Measurements from ENCODE around the gene JARID2. TPM values are rescaled to one million over a fixed set of nuclear protein-coding genes. Genes with fewer than 3 reads are reported as not detected.
A peak's percentile ranks its signal among the peaks of the same experiment; 100 is the strongest.

JARID2 gene
- total and polyA plus RNA-seq, 10 of the 15 experiments (the other 5 are each of a cell fraction or from before 2014, with no cell fraction given), result 4.2 to 21.6 (median 11.7) TPM

GRCh38 chr6:15352845-15353244 is 107.0 kb downstream of the JARID2 start:
- no peak overlapping the region for H3K4me3 ChIP-seq
- H3K4me1 ChIP-seq (ENCODE audit: control insufficient read depth, insufficient read depth, low read length), result peaks cover 47% of the 10 kb centered on the region
- intact Hi-C loops (cut with micrococcal nuclease; ENCODE audit: unreplicated experiment) (no loop called here), in situ Hi-C loops (cut with MboI) (no loop called here)
- H3K9me3 ChIP-seq (replicated peaks; ENCODE audit: control insufficient read depth, insufficient read depth, low read length), result no peaks in the 10 kb centered on the region; the same call in 2 of the 3 replicates
- DNase-seq (ENCODE audit: low read depth, low spot score), result no peak
- H3K36me3 ChIP-seq (ENCODE audit: control insufficient read depth in 2 of 2, insufficient read depth in 2 of 2, low read length in 1 of 2), result peaks cover 4 to 9% of the 10 kb centered on the region in 2 experiments; a peak in 3 of 4 replicates
- no TSS peak for BruUV-seq (replicated peaks)
- RAD21 ChIA-PET (ENCODE audit: unreplicated experiment), result interaction anchor here (0.5 to 1.8 kb wide), 6 partner anchors 9 to 42 kb away, joined by 3 to 5 read pairs (median 3); no protein-coding TSS in a partner anchor
- no peak overlapping the region for H2AFZ ChIP-seq (ENCODE audit: control insufficient read depth, low read depth, low read length)
- H3K27me3 ChIP-seq (replicated peaks in 1 of 2; ENCODE audit: control insufficient read depth in 2 of 2, insufficient read depth in 2 of 2, low read length in 1 of 2), result no peaks in the 10 kb centered on the region
- no peak overlapping the region for H3K9ac ChIP-seq (ENCODE audit: control insufficient read depth, insufficient read depth, low read length)
- SMC1A ChIA-PET (ENCODE audit: uncharacterized antibody, unreplicated experiment), result interaction anchor here (0.9 to 4.5 kb wide), 8 partner anchors 8 to 100 kb away, joined by 3 to 36 read pairs (median 4); no protein-coding TSS in a partner anchor
- CTCF ChIA-PET, result interaction anchor here (1.1 to 2.3 kb wide), 4 partner anchors 9 to 25 kb away, joined by 4 to 6 read pairs (median 4); no protein-coding TSS in a partner anchor
- peak; percentile 61 for ATAC-seq
- POLR2A ChIA-PET, result interaction anchor here (0.5 to 3.1 kb wide), 4 partner anchors 9 to 1573 kb away, joined by 3 to 14 read pairs (median 3); no protein-coding TSS in a partner anchor
- H3K27ac ChIP-seq (ENCODE audit: control insufficient read depth, insufficient read depth), result peak overlapping the region; percentile 65
- WGBS (ENCODE audit: insufficient coverage, insufficient replicate concordance, low lambda C conversion rate, missing lambda C conversion rate), result 95% methylated on average over 2 of the region's 2 CpGs
- H3K4me2 ChIP-seq (ENCODE audit: control insufficient read depth, insufficient read depth), result peak overlapping the region; percentile 12; the same call in 1 of the 2 replicates
- H3K79me2 ChIP-seq (ENCODE audit: control insufficient read depth, insufficient read depth, low read length), result peaks cover 95% of the 10 kb centered on the region
- no peaks in the 10 kb centered on the region; the same call in 1 of the 2 replicates for H4K20me1 ChIP-seq (ENCODE audit: control insufficient read depth, insufficient read depth)
- FAIRE-seq, result no peak
- TF ChIP-seq WRNIP1 (IDR thresholded peaks at IDR 0.05; ENCODE audit: borderline replicate concordance, low read depth, low read length) (no peak), RAD51 (IDR thresholded peaks at IDR 0.05) (peak; percentile 57; the same call in 1 of the 2 replicates), BCL3 (IDR thresholded peaks at IDR 0.05; ENCODE audit: borderline replicate concordance, insufficient read depth, low read depth, low read length, poor library complexity, severe bottlenecking) (no peak), PBX3 (IDR thresholded peaks at IDR 0.05; ENCODE audit: insufficient replicate concordance, low read depth, low read length) (peak; percentile 54), HDAC2 (IDR thresholded peaks at IDR 0.05) (no peak), RFX5 (IDR thresholded peaks at IDR 0.05; ENCODE audit: low read depth, low read length) (no peak), NFIC (IDR thresholded peaks at IDR 0.05; ENCODE audit: low read depth, low read length) (no peak), ATF7 (IDR thresholded peaks at IDR 0.05; ENCODE audit: low read depth) (0 out of 2 replicates have a peak, but pooled peaks have one; percentile 21), GABPA (IDR thresholded peaks at IDR 0.05; ENCODE audit: low read depth) (no peak), TAF1 (IDR thresholded peaks at IDR 0.05; ENCODE audit: borderline replicate concordance, low read depth, low read length) (no peak), IRF5 (IDR thresholded peaks at IDR 0.05; ENCODE audit: borderline replicate concordance) (no peak), POLR2A (IDR thresholded peaks at IDR 0.05; ENCODE audit: low read depth, low read length) (no peak), GATAD2B (conservative IDR thresholded peaks at IDR 0.05; ENCODE audit: low read depth) (no peak), CBX3 (IDR thresholded peaks at IDR 0.05; ENCODE audit: borderline replicate concordance, low read depth) (no peak), CBFB (IDR thresholded peaks at IDR 0.05; ENCODE audit: low read depth) (no peak), IKZF1 (conservative IDR thresholded peaks at IDR 0.05) (no peak), KDM1A (IDR thresholded peaks at IDR 0.05; ENCODE audit: borderline replicate concordance) (no peak), USF2 (IDR thresholded peaks at IDR 0.05; ENCODE audit: borderline replicate concordance, low read depth, low read length) (no peak), STAT3 (IDR thresholded peaks at IDR 0.05; ENCODE audit: low read depth, low read length) (no peak), TBL1XR1 (IDR thresholded peaks at IDR 0.05; ENCODE audit: low read depth, low read length) (no peak), PML (IDR thresholded peaks at IDR 0.05; ENCODE audit: low read length) (no peak; the same call in 1 of the 2 replicates), CREB1 (IDR thresholded peaks at IDR 0.05; ENCODE audit: low read depth) (peak; percentile 13; the same call in 1 of the 2 replicates)
